OCI-LY3 (cell line): Measurements from ENCODE around the gene MN1.

Experiments used
- H2AFZ ChIP-seq: fragments of 200-600, 300-600 bp; shearing (Covaris generic); 2 replicates; pipeline ENCODE4 v1.6.0; 2014; ENCODE audit warnings: antibody characterized with exemption, low read depth, low read length
- H3K27ac ChIP-seq: fragments of 200-600, 300-600 bp; sonication (generic); 2 replicates; pipeline ENCODE4 v1.5.1; 2014; ENCODE audit warnings: mild to moderate bottlenecking, low read length, moderate library complexity, mixed read lengths
- H3K27me3 ChIP-seq: fragments of 200-600, 300-600 bp; sonication (generic); 2 replicates; pipeline ENCODE4 v1.6.1; 2014; ENCODE audit warnings: low read depth, low read length, mixed read lengths
- H3K36me3 ChIP-seq: fragments of 200-600, 300-600 bp; sonication (generic); replicated peaks from 2 replicates; pipeline ENCODE3; 2014; ENCODE audit warnings: low read depth, low read length, mixed read lengths
- H3K4me1 ChIP-seq: fragments of 300-600, 200-600 bp; sonication (generic); 2 replicates; pipeline ENCODE4 v1.6.1; 2014; ENCODE audit warnings: low read length, mixed read lengths
- H3K4me2 ChIP-seq: fragments of 200-600, 300-600 bp; sonication (generic); 2 replicates; pipeline ENCODE4 v1.6.1; 2014; ENCODE audit warnings: low read length, mixed read lengths
- H3K4me3 ChIP-seq: fragments of 300-600, 200-600 bp; sonication (generic); 2 replicates; pipeline ENCODE4 v1.5.1; 2014; ENCODE audit warnings: antibody characterized with exemption, mild to moderate bottlenecking, low read length, moderate library complexity
- H3K79me2 ChIP-seq: fragments of 300-600, 200-600 bp; shearing (Covaris generic); 2 replicates; pipeline ENCODE4 v1.6.1; 2014; ENCODE audit warnings: mild to moderate bottlenecking, low read length, mixed read lengths
- H3K9ac ChIP-seq: fragments of 300-600, 200-600 bp; shearing (Covaris generic); 2 replicates; pipeline ENCODE4 v1.6.0; 2014; ENCODE audit warnings: mild to moderate bottlenecking, low read length, moderate library complexity
- H3K9me3 ChIP-seq: fragments of 200-600, 300-600 bp; shearing (Covaris generic); 2 replicates; pipeline ENCODE4 v1.6.1; 2014; ENCODE audit warnings: low read length, mixed read lengths; ENCODE audit not compliant: insufficient read depth
- H4K20me1 ChIP-seq: fragments of 200-600, 300-600 bp; sonication (generic); 2 replicates; pipeline ENCODE4 v1.6.1; 2016; ENCODE audit warnings: low read length, mixed read lengths; ENCODE audit not compliant: insufficient read depth
- EZH2phosphoT487 ChIP-seq: fragments of 200-600 bp; shearing (Covaris generic); IDR thresholded peaks from 2 replicates; pipeline ENCODE4 v1.6.1; 2018; ENCODE audit warnings: antibody characterized with exemption, mixed run types, low read depth
- TF ChIP-seq, protein P1 (sequence below): fragments of 200-600, 300-600 bp; sonication (generic); IDR thresholded peaks from 2 replicates; pipeline ENCODE4 v1.5.1; 2014; ENCODE audit warnings: antibody characterized with exemption, low read length, low read depth

The MN1 gene

GRCh38 chr22:27809700-27810608, 8.4 kb upstream of the MN1 start:
- H3K36me3 ChIP-seq = no peaks in the 10 kb centered on the region
- no peak overlapping the region for H3K4me2 ChIP-seq
- no peaks in the 10 kb centered on the region for H3K79me2 ChIP-seq
- H3K4me1 ChIP-seq = peaks cover 5% of the 10 kb centered on the region; the same call in 1 of the 2 replicates
- no peak overlapping the region for H3K4me3 ChIP-seq
- no peaks in the 10 kb centered on the region for H3K27me3 ChIP-seq
- TF ChIP-seq, protein P1, sequence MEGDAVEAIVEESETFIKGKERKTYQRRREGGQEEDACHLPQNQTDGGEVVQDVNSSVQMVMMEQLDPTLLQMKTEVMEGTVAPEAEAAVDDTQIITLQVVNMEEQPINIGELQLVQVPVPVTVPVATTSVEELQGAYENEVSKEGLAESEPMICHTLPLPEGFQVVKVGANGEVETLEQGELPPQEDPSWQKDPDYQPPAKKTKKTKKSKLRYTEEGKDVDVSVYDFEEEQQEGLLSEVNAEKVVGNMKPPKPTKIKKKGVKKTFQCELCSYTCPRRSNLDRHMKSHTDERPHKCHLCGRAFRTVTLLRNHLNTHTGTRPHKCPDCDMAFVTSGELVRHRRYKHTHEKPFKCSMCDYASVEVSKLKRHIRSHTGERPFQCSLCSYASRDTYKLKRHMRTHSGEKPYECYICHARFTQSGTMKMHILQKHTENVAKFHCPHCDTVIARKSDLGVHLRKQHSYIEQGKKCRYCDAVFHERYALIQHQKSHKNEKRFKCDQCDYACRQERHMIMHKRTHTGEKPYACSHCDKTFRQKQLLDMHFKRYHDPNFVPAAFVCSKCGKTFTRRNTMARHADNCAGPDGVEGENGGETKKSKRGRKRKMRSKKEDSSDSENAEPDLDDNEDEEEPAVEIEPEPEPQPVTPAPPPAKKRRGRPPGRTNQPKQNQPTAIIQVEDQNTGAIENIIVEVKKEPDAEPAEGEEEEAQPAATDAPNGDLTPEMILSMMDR = no peak
- TF ChIP-seq EZH2phosphoT487 = no peak
- H4K20me1 ChIP-seq = no peaks in the 10 kb centered on the region
- no peaks in the 10 kb centered on the region for H3K9me3 ChIP-seq
- no peak overlapping the region for H3K27ac ChIP-seq
- no peak overlapping the region for H3K9ac ChIP-seq
- H2AFZ ChIP-seq = no peak overlapping the region

DNA sequence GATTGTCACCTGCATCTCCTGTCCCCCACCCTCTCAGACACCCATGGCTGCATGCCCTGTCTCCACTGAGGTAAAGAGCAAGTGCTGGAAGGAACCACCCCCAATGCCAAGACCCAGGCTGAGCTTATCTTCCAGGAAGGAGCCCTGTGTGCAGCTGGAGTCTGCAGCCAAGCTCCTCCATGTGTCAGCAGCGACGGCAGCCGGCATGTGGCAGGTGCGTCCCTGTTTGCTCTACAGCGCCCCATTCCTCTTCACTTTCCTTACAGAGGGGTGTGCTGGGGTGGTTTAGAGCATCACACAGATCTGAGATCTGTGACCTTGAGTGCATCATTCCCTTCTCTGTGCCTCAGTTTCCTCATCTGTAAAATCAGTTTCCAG, 7.7 kb upstream of the MN1 start:
- no peaks in the 10 kb centered on the region for H4K20me1 ChIP-seq
- H3K4me3 ChIP-seq = no peak overlapping the region
- H2AFZ ChIP-seq = no peak overlapping the region
- no peak overlapping the region for H3K9ac ChIP-seq
- H3K79me2 ChIP-seq = no peaks in the 10 kb centered on the region
- H3K9me3 ChIP-seq = no peaks in the 10 kb centered on the region
- H3K27me3 ChIP-seq = no peaks in the 10 kb centered on the region
- H3K4me2 ChIP-seq = no peak overlapping the region
- H3K36me3 ChIP-seq = no peaks in the 10 kb centered on the region
- no peak overlapping the region for H3K27ac ChIP-seq
- no peak for TF ChIP-seq EZH2phosphoT487
- TF ChIP-seq, protein P1 = no peak
- H3K4me1 ChIP-seq = peaks cover 5% of the 10 kb centered on the region; the same call in 1 of the 2 replicates

GRCh38 chr22:27808451-27809225, 7.1 kb upstream of the MN1 start:
- H3K27ac ChIP-seq = no peak overlapping the region
- no peaks in the 10 kb centered on the region for H3K27me3 ChIP-seq
- no peaks in the 10 kb centered on the region for H3K9me3 ChIP-seq
- no peak overlapping the region for H2AFZ ChIP-seq
- no peaks in the 10 kb centered on the region for H3K79me2 ChIP-seq
- H3K36me3 ChIP-seq = no peaks in the 10 kb centered on the region
- H4K20me1 ChIP-seq = no peaks in the 10 kb centered on the region
- peaks cover 5% of the 10 kb centered on the region; the same call in 1 of the 2 replicates for H3K4me1 ChIP-seq
- no peak overlapping the region for H3K9ac ChIP-seq
- no peak overlapping the region for H3K4me2 ChIP-seq
- no peak for TF ChIP-seq EZH2phosphoT487
- TF ChIP-seq, protein P1 = no peak
- H3K4me3 ChIP-seq = no peak overlapping the region

GRCh38 chr22:27805841-27806240, 4.3 kb upstream of the MN1 start:
- H3K27ac ChIP-seq = no peak overlapping the region
- H3K9ac ChIP-seq = no peak overlapping the region
- H3K36me3 ChIP-seq = no peaks in the 10 kb centered on the region
- no peak overlapping the region for H3K4me2 ChIP-seq
- H3K27me3 ChIP-seq = no peaks in the 10 kb centered on the region
- H3K9me3 ChIP-seq = no peaks in the 10 kb centered on the region
- H2AFZ ChIP-seq = no peak overlapping the region
- H3K4me3 ChIP-seq = no peak overlapping the region
- peaks cover 5% of the 10 kb centered on the region; the same call in 1 of the 2 replicates for H3K4me1 ChIP-seq
- H4K20me1 ChIP-seq = no peaks in the 10 kb centered on the region
- TF ChIP-seq, protein P1 = no peak
- TF ChIP-seq EZH2phosphoT487 = no peak
- no peaks in the 10 kb centered on the region for H3K79me2 ChIP-seq
